Hepatocyte (in vitro differentiated cells): Measurements from ENCODE around the gene GFOD1. TPM values are rescaled to one million over a fixed set of nuclear protein-coding genes. Genes with fewer than 3 reads are reported as not detected.

Experiments used
- DNase-seq: peaks from one replicate; pipeline ENCODE4 v3.0.0-alpha.2; 2016; ENCODE audit warnings: low spot score
- H2AFZ ChIP-seq: fragments of 200-600 bp; sonication (generic); 2 replicates; pipeline ENCODE4 v1.6.0; 2016; ENCODE audit warnings: antibody characterized with exemption, mild to moderate bottlenecking
- H3K27ac ChIP-seq: fragments of 200-600 bp; sonication (generic); 2 replicates; pipeline ENCODE4 v1.5.1; 2016; ENCODE audit warnings: mild to moderate bottlenecking
- H3K27me3 ChIP-seq: fragments of 200-600 bp; sonication (generic); 2 replicates; pipeline ENCODE4 v1.6.1; 2016
- H3K36me3 ChIP-seq: fragments of 200-600 bp; sonication (generic); replicated peaks from 2 replicates; pipeline ENCODE4 v1.5.1; 2016; ENCODE audit warnings: low read depth; ENCODE audit not compliant: insufficient read depth
- H3K4me1 ChIP-seq: fragments of 200-600 bp; sonication (generic); 2 replicates; pipeline ENCODE4 v1.5.1; 2016; ENCODE audit warnings: mild to moderate bottlenecking, moderate library complexity; ENCODE audit not compliant: insufficient read depth
- H3K4me2 ChIP-seq: fragments of 200-600 bp; sonication (generic); 2 replicates; pipeline ENCODE4 v1.6.0; 2016
- H3K4me3 ChIP-seq: fragments of 200-600 bp; sonication (generic); 2 replicates; pipeline ENCODE4 v1.5.1; 2016; ENCODE audit warnings: mild to moderate bottlenecking
- H3K79me2 ChIP-seq: fragments of 200-600 bp; sonication (generic); 2 replicates; pipeline ENCODE4 v1.6.0; 2017; ENCODE audit warnings: mild to moderate bottlenecking
- H3K9me2 ChIP-seq: fragments of 200-600 bp; sonication (generic); replicated peaks from 2 replicates; pipeline ENCODE4 v1.6.0; 2017; ENCODE audit warnings: mild to moderate bottlenecking; ENCODE audit not compliant: insufficient read depth
- H3K9me3 ChIP-seq: fragments of 200-600 bp; sonication (generic); 2 replicates; pipeline ENCODE4 v1.5.1; 2016; ENCODE audit warnings: low read depth, mild to moderate bottlenecking
- H4K20me1 ChIP-seq: fragments of 200-600 bp; sonication (generic); 2 replicates; pipeline ENCODE4 v1.6.0; 2016; ENCODE audit warnings: mild to moderate bottlenecking; ENCODE audit not compliant: insufficient read depth, poor library complexity, severe bottlenecking
- CTCF ChIP-seq: fragments of 200-600 bp; sonication (generic); IDR thresholded peaks from 2 replicates; pipeline ENCODE4 v1.5.1; 2016; ENCODE audit warnings: antibody characterized with exemption, mild to moderate bottlenecking; ENCODE audit not compliant: poor library complexity
- EZH2 ChIP-seq: fragments of 200-600 bp; sonication (generic); IDR thresholded peaks from 2 replicates; pipeline ENCODE4 v1.6.1; 2016; ENCODE audit warnings: antibody characterized with exemption, mild to moderate bottlenecking, borderline replicate concordance
- EZH2phosphoT487 ChIP-seq: fragments of 200-600 bp; sonication (generic); IDR thresholded peaks from one replicate; pipeline ENCODE4 v1.6.1; 2018; ENCODE audit warnings: antibody characterized with exemption, mild to moderate bottlenecking, low read depth, moderate library complexity; ENCODE audit not compliant: unreplicated experiment, severe bottlenecking
- WGBS: methylation state at CpG from one replicate; pipeline ENCODE4 v1.1.6; 2016; ENCODE audit warnings: low lambda C conversion rate; ENCODE audit errors: missing lambda C conversion rate; 5-methylcytosine and 5-hydroxymethylcytosine counted together
- polyA plus RNA-seq: library from polyadenylated mRNA; unstranded; fragments of >200 nt; fragmentation: Nextera tagmentation; extraction: Ambion mirVana; gene quantifications from 2 replicates; pipeline ENCODE4 v1.2.1, GENCODE V29; 2016
- total RNA-seq: library from RNA; depleted of rRNA; stranded (reverse); fragments of >200 nt; gene quantifications from 2 replicates; pipeline ENCODE4 v1.2.3, GENCODE V29; 2014

Gene GFOD1
- total and polyA plus RNA-seq, 2 experiments from 2014 or later, result 2.8 to 3.5 TPM

- Histone ChIP-seq H3K79me2 (no peaks in the 10 kb centered on the region), H3K36me3 (no peaks in the 10 kb centered on the region), H4K20me1 (no peaks in the 10 kb centered on the region), H3K4me2 (no peak overlapping the region), H3K27me3 (no peaks in the 10 kb centered on the region), H3K9me2 (no peaks in the 10 kb centered on the region), H3K4me3 (no peak overlapping the region), H3K27ac (no peak overlapping the region), H3K9me3 (no peaks in the 10 kb centered on the region), H3K4me1 (no peaks in the 10 kb centered on the region), H2AFZ (no peak overlapping the region)
- 9% methylated on average over 1 of the region's 1 CpG for WGBS
- no peak for DNase-seq
- TF ChIP-seq EZH2, result no peak
- no peak for TF ChIP-seq CTCF
- TF ChIP-seq EZH2phosphoT487, result no peak
Observed at GRCh38 chr6:13496513-13497190, 9.3 kb upstream of the GFOD1 start.

DNA sequence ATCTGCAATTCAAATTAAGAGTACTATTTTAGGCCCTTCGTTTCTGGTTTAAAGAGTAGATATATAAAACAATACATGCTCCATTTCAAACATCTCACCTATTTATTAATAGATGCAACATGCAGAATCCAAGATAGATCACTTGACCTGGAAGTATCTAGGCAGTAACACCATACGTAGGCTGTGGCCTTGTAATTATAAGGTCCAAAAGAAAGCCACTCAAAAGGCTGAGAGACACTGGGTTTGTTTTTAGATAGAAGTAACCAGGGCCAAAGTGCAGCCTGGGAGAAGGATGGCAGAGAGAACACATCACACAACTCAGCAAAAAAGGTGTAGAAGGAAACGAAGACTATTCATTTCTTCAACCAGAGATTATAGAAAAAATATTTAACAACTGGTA is 8.4 kb upstream of the GFOD1 start:
- Histone ChIP-seq H3K9me2 (no peaks in the 10 kb centered on the region), H3K27me3 (no peaks in the 10 kb centered on the region), H3K9me3 (no peaks in the 10 kb centered on the region), H3K4me1 (no peaks in the 10 kb centered on the region), H3K4me2 (no peak overlapping the region), H3K36me3 (no peaks in the 10 kb centered on the region), H4K20me1 (no peaks in the 10 kb centered on the region), H3K27ac (no peak overlapping the region), H3K4me3 (no peak overlapping the region), H3K79me2 (no peaks in the 10 kb centered on the region), H2AFZ (no peak overlapping the region)
- no peak for DNase-seq
- TF ChIP-seq CTCF, result no peak
- 84% methylated on average over 3 of the region's 3 CpGs for WGBS

GRCh38 chr6:13495112-13495776 is 7.8 kb upstream of the GFOD1 start:
- Histone ChIP-seq H3K4me2 (no peak overlapping the region), H2AFZ (no peak overlapping the region), H3K27me3 (no peaks in the 10 kb centered on the region), H3K9me3 (no peaks in the 10 kb centered on the region), H3K79me2 (no peaks in the 10 kb centered on the region), H3K27ac (no peak overlapping the region), H3K4me1 (no peaks in the 10 kb centered on the region), H3K4me3 (no peak overlapping the region), H3K36me3 (no peaks in the 10 kb centered on the region), H3K9me2 (no peaks in the 10 kb centered on the region), H4K20me1 (no peaks in the 10 kb centered on the region)
- TF ChIP-seq EZH2 (no peak), CTCF (no peak), EZH2phosphoT487 (no peak)
- DNase-seq, result no peak
- WGBS, result 78% methylated on average over 5 of the region's 5 CpGs
